GM12878 (cell line): ENCODE results near the gene DYNLT4. TPM values are rescaled to one million over a fixed set of nuclear protein-coding genes. Genes with fewer than 3 reads are reported as not detected.

Source experiments
- ATF3 ChIP-seq: IDR thresholded peaks from 2 replicates; pipeline ENCODE4 v1.6.1; 2011; ENCODE audit warnings: low read depth, mild to moderate bottlenecking, low read length, moderate library complexity, borderline replicate concordance; ENCODE audit errors: extremely low read depth
- BMI1 ChIP-seq: fragments of 450-650 bp; IDR thresholded peaks from 2 replicates; pipeline ENCODE4 v1.6.1; 2016; ENCODE audit warnings: mild to moderate bottlenecking, moderate library complexity, borderline replicate concordance
- IKZF2 ChIP-seq, 2 experiments: fragments of 450-650 bp; IDR thresholded peaks; 2 replicates each; pipeline ENCODE4 v1.6.1; 2017; ENCODE audit warnings: mild to moderate bottlenecking in 2 of 2, moderate library complexity in 2 of 2
- JUNB ChIP-seq: IDR thresholded peaks from 2 replicates; pipeline ENCODE4 v1.6.1; 2016; ENCODE audit warnings: antibody characterized with exemption, mild to moderate bottlenecking
- JUND ChIP-seq: IDR thresholded peaks from 2 replicates; pipeline ENCODE4 v1.6.1; 2012; ENCODE audit warnings: low read depth, mild to moderate bottlenecking, low read length, improper control_type of control experiment, moderate library complexity
- KDM1A ChIP-seq: fragments of 200-600 bp; sonication (generic); IDR thresholded peaks from 2 replicates; pipeline ENCODE4 v1.6.1; 2016; ENCODE audit warnings: borderline replicate concordance
- NBN ChIP-seq: fragments of 450-650 bp; IDR thresholded peaks from 2 replicates; pipeline ENCODE4 v1.6.1; 2016
- NFYB ChIP-seq: IDR thresholded peaks from 2 replicates; pipeline ENCODE4 v1.6.1; 2011; ENCODE audit warnings: low read depth, mild to moderate bottlenecking, low read length, improper control_type of control experiment, moderate library complexity; ENCODE audit not compliant: insufficient read depth
- PAX5 ChIP-seq: IDR thresholded peaks from 2 replicates; pipeline ENCODE4 v1.6.1; 2011; ENCODE audit warnings: low read depth, low read length, borderline replicate concordance
- RB1 ChIP-seq: fragments of 450-650 bp; formaldehyde crosslinking; IDR thresholded peaks from 2 replicates; pipeline ENCODE4 v1.6.1; 2017; ENCODE audit warnings: mild to moderate bottlenecking, borderline replicate concordance
- SP1 ChIP-seq: IDR thresholded peaks from one replicate; pipeline ENCODE4 v1.6.1; 2011; ENCODE audit warnings: low read depth, low read length
- TCF12 ChIP-seq: IDR thresholded peaks from 2 replicates; pipeline ENCODE4 v1.6.1; 2011; ENCODE audit warnings: low read depth, mild to moderate bottlenecking, low read length
- ZBTB11 ChIP-seq: fragments of 450-650 bp; formaldehyde crosslinking; IDR thresholded peaks from 2 replicates; pipeline ENCODE4 v1.5.0; 2022; ENCODE audit warnings: mild to moderate bottlenecking, missing genetic modification characterization
- ZBTB40 ChIP-seq: fragments of 450-650 bp; IDR thresholded peaks from 2 replicates; pipeline ENCODE4 v1.6.1; 2016; ENCODE audit warnings: mild to moderate bottlenecking, moderate library complexity, borderline replicate concordance
- ZNF217 ChIP-seq: fragments of 450-650 bp; IDR thresholded peaks from 2 replicates; pipeline ENCODE4 v1.6.1; 2017; ENCODE audit warnings: antibody characterized with exemption, mild to moderate bottlenecking
- polyA plus RNA-seq, 11 experiments: library from polyadenylated mRNA; depleted of rRNA in 4 of 11; unstranded in 6 of 11; stranded (reverse) in 5 of 11; fragments of >200 nt; fragmentation: Nextera tagmentation in 4 of 11; fragmentation: Illumina TruSeq in 1 of 11; extraction: Ambion mirVana in 4 of 11; extraction: Trizol in 1 of 11; gene quantifications; 1 replicate in 1 of 11; 2 replicates in 10 of 11; pipeline versions ENCODE4 v1.2.1 to v1.2.3, GENCODE V29; 2011 to 2016; ENCODE audit warnings: inconsistent platforms in 2 of 11, missing spikeins in 2 of 11, low read depth in 1 of 11
- total RNA-seq, 4 experiments: library from RNA; depleted of rRNA in 3 of 4; stranded (reverse); fragments of >200 nt in 3 of 4; fragmentation: Illumina TruSeq in 1 of 4; extraction: Trizol in 1 of 4; gene quantifications; 2 replicates each; pipeline versions ENCODE4 v1.2.1 to v1.2.3, GENCODE V29; 2013 to 2021
- TF ChIP-seq, protein P1 (sequence below), 3 experiments: IDR thresholded peaks in 2 of 3; conservative IDR thresholded peaks in 1 of 3; 2 replicates each; pipeline ENCODE4 v1.5.1; 2011; ENCODE audit warnings: low read depth in 3 of 3, low read length in 3 of 3, mild to moderate bottlenecking in 3 of 3, control low read depth in 2 of 3, moderate library complexity in 2 of 3, inconsistent platforms in 1 of 3, mixed read lengths in 1 of 3; ENCODE audit not compliant: control insufficient read depth in 2 of 3, insufficient read depth in 1 of 3; ENCODE audit errors: extremely low read depth in 1 of 3

Gene DYNLT4
- total and polyA plus RNA-seq, 10 of the 15 experiments (the other 5 are each of a cell fraction or from before 2014, with no cell fraction given) = 0.23 to 0.28 TPM; not detected in 8

GRCh38 chr1:44810101-44810761 lies 3.1 kb upstream of the DYNLT4 start (continued):
- TF ChIP-seq, protein P1, sequence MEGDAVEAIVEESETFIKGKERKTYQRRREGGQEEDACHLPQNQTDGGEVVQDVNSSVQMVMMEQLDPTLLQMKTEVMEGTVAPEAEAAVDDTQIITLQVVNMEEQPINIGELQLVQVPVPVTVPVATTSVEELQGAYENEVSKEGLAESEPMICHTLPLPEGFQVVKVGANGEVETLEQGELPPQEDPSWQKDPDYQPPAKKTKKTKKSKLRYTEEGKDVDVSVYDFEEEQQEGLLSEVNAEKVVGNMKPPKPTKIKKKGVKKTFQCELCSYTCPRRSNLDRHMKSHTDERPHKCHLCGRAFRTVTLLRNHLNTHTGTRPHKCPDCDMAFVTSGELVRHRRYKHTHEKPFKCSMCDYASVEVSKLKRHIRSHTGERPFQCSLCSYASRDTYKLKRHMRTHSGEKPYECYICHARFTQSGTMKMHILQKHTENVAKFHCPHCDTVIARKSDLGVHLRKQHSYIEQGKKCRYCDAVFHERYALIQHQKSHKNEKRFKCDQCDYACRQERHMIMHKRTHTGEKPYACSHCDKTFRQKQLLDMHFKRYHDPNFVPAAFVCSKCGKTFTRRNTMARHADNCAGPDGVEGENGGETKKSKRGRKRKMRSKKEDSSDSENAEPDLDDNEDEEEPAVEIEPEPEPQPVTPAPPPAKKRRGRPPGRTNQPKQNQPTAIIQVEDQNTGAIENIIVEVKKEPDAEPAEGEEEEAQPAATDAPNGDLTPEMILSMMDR (IDR thresholded peaks at IDR 0.05 in 2 of 3, conservative IDR thresholded peaks at IDR 0.05 in 1 of 3; ENCODE audit: control insufficient read depth in 2 of 3, extremely low read depth in 1 of 3, insufficient read depth in 1 of 3, low read depth in 3 of 3, low read length in 3 of 3) = no peak
- TF ChIP-seq KDM1A = no peak
- TF ChIP-seq JUND = no peak
- no peak for TF ChIP-seq NBN
- no peak for TF ChIP-seq ZBTB40
- TF ChIP-seq BMI1 = no peak
- peak; percentile 67; the same call in 1 of the 2 replicates for TF ChIP-seq PAX5
- no peak for TF ChIP-seq NFYB
- no peak for TF ChIP-seq ZNF217
- no peak for TF ChIP-seq JUNB
- TF ChIP-seq SP1 = no peak
- peak; percentile 76 to 81; a peak in 3 of 4 replicates for TF ChIP-seq IKZF2 (IDR thresholded peaks at IDR 0.05)
- peak; percentile 90 for TF ChIP-seq TCF12
- TF ChIP-seq ZBTB11 (CRISPR knock-in tag) = no peak
- TF ChIP-seq RB1 = no peak
- no peak for TF ChIP-seq ATF3
